HG03135 (cell line): ENCODE data around the gene RNF115.
"Not testable (repeated sequence)": the region's sequence is repeated elsewhere in the genome, so short reads cannot be mapped to it uniquely, and the experiment has no call there.

Source experiments
- ATAC-seq: cut with Tn5 transposase; IDR thresholded peaks from one replicate; pipeline ENCODE4 v1.9.1; 2021; ENCODE audit warnings: mild to moderate bottlenecking, moderate library complexity; ENCODE audit not compliant: unreplicated experiment

The RNF115 gene

DNA sequence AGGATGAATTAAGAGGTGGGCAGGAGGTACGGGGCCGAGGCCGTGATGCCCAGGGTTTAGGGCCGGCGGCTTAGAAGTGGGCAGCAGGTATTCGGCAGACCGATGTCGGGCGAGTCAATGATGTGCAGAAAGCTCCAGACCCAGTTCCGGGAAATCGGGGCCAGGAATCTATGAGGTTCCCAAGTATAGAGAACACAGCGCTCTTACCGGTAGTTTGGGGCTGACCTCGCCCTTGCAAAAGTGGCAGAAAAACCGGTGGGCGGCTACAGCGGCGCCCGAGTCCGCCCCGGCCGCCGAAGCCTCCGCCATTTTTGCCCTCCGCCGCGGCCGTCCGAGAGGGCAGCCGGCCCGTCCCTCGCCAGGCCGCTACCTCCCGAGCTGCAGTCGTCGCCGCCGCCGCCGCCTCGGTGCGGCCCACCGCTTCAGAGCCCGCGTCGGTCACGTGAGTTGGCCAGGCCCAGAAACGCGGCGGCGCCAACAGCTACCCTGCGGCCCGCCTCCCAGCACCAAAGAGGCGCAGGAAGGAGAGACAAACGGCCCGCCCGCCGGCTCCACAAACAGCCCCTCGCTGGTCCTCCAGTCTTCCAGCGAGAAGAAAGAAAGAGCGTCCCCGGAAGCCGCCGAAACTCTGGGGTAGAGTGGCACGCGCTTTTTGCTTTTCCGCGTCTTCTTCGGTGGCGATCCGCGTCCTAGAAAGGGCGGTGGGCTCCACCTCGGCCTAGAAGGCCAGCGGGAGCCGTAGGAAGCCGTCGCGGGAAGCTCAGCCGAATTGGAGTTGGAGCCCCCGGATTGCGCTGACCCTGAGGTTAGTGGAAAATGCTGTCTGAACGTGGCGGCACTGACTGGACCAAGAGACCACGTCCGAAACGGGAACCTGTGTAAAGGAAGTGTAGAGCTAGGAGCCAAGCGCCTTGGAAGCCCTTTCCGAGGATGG lies at the start of gene RNF115, which contains the start of gene POLR3C:
Gene RNF115, minus strand, starts transcription at position 531 of the 934 bp plus-strand sequence. Its CDS starts 222 bp downstream, at position 309.
Gene POLR3C, plus strand, starts transcription at position 636 of the 934 bp plus-strand sequence. CDS start 1,577 bp downstream, outside the sequence.
- ATAC-seq = peak; percentile 84

DNA sequence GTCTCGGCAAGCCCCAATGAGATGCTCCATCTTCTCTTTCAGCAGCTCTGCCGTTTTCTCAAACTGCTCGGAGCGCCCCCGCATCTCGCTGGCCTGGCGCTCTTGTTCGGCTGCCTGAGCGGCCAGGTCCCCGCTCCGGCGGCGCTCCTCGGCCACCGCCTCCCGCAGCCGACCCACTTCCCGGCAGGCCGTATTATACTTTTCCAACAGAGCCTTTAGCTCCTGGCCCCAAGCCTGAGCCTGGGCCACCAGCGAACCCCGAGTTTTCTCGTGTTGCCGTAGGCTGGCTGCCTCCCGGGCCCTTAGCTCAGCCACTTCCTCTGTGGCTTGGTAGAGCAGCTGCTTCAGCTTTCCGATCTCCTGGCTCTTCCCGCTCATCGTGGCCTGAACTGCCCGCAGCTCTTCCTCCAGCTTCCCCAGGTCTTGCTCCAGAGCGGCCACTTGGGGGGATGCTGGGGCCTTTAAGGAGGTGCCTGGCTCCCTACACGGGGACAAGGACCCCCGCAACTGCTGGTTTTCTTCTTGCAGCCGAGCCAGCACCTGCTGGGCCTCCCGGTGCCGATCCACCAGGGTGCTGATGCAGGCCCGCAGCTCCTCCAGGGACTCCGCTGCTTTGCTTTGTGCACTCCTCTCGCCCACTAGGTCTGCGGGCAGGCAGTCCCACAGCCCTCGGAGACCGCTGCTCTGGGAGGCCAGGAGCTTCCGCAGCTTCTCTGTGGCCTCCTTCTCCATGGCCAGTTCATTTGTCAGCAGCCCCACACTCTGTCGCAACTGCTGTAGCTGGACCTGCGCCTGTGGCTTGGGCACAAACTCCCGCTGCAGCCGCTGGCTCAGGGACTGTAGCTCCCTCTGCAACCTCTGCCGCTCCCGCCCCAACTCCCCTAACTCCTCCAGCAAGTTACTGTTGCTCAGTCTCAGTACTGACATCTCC lies 48.4 kb upstream of the RNF115 start:
- ATAC-seq = no peak

DNA sequence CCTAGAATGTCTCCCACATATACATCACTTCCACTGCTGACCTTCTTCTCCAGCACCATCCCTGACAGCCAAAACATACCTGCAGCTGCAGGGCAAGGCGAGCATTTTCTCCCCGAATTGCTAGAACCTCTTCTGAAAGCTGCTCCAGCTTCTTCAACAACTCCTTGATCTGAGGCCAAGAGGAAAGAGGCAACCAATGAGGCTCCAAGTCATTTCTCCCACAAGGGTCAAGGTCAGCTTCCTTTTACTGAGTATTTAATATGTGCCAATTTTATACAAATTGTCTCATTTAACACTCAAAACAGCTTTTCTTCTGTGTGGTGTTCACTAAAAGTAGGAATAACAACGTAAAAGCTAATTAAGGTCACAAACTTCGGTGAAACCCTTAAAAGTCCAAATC lies 44.3 kb upstream of the RNF115 start:
- no peak for ATAC-seq

DNA sequence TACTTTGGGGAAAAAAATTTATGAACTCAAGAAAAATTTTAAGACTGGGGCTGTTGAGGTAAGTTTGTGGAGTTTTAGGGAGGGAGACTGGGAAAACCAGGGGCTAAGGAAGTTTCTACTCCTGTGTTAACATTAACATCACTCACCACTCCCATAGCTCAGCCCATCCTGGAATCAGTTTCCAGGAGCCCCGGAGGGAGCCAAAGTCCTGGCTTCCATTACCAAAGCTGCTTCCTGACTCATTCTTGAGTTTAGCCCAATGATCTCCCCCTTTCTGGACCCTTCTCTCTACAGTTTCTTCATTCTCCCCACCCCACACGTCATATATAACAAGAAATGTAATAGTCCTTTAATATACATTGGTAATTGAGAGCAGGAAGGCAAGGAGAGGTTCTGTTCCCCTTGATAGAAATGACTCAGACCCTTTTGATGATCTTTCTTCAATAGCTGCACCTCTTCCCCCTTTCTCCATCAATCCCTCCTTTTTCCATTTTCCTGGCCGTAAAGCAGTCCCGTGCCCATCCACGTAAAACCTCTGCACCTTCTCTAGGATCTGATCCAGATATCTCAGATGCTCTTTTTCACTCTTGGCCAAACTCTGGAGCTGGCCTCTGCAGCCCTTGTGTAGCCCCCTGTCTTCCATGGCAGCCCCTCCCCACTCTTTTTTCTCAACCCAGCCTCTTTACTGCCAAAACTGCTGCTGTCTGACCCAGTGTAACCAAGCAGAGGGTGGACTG lies 39.6 kb upstream of the RNF115 start:
- ATAC-seq = no peak

DNA sequence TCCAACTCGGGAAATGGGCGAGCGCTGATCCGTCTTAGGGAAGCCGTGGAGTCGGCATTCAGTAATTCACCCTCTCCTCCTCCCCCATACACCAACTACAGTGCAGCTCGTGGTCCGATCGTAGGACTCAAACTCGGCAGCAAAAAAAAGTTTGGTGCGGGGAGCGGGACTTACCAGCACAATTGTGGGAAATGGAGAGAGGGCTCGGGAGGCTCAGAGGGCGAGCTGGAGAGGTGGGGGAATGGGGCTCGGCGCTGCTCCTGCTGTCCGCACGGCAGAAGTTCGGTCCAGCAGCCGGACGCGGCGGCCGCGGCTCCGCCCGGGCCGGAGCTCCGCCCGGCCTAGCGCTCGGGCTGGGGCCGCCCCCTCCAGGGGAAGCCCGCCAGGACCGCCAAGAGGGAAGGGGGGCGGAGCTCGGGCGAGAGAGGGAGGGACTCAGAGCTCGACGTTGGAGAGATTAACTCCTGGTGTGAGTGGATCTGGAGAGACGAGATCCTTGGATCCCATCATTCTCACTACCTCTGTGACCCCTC lies 35.7 kb upstream of the RNF115 start:
- peak; percentile 74 for ATAC-seq

DNA sequence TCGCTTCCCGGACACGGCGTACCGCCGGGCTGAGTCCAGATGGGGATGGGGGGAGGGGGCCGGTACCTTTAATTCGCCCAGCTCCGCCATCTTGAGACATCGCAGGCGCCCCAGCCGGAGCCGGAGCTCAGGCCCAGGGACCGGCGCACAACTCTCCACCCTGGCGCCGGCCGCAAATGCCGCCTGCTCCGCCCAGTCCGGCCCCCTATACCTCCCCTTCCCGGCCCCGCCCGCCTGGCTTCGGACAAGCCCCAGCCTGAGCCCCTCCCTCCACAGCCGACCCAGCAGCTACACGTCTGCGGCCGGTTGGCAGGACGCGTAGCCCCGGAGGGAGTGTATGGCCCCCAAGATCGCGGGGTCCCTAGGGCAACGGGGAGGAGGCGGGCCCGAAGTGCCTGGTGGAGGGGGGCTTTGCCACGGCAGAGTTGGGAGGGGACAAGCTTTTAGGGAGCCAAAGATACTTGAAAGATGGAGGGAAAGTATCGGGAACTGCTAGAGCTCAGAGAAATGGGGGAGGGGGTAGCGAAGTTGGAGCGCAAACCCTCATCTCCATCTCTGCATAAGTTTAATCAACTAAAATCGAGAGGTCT lies 35.1 kb upstream of the RNF115 start, which contains the start of gene PIAS3:
Gene PIAS3, minus strand, starts transcription at position 181 of the 590 bp plus-strand sequence. Its CDS starts 91 bp downstream, at position 90.
- ATAC-seq = peak; percentile 85

DNA sequence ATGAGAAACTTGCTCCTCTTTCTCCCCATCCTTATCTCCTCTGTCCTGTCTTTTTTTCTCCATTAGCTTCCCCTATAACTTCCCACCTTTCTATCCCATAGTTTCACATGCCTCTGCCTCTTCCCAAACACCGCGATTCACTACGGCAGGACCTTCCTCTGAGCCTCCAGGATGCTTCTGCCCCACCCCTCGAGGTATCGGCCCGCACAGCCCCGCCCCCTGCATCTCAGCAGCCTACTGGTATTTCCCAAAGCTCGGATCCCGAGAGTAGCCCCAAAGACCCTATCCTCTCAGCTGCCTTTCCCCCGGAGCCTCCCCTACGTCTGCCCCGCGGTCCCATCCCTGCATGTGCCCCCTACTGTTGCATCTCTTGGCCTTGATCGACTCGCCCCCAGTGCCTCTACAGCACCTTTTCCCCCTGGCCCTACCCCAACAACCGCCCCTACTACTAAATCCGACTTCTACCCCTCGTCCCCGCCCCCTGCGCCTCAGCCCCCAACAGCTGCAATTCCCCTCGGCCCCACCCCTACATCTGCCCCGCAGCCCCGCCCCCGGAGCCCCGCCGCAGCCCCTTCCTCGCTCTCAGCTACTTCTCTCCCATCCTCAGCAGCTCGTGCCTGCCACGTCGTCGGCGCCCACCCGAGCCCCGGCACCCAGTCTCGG lies 34.5 kb upstream of the RNF115 start:
- ATAC-seq = peak; percentile 9

DNA sequence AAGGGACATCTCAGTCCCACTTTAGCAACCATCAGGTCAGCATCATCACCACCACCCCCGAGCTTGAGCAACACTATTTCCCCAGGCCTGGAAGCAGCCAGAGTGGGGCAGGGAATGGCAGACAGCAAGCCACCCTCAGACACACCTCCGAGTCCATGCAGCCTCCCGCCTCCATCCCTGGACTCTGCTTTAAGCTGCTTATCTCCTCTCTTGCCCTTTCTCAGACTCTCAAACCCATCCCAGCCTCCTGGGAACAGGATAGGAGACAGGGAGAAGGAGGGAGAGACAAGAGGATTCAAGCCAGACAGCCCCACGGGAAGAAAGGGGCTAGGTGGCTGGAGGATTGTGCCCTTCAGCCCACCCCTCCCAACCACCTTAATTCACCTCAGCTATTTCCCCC lies 33.3 kb upstream of the RNF115 start:
- no peak for ATAC-seq

DNA sequence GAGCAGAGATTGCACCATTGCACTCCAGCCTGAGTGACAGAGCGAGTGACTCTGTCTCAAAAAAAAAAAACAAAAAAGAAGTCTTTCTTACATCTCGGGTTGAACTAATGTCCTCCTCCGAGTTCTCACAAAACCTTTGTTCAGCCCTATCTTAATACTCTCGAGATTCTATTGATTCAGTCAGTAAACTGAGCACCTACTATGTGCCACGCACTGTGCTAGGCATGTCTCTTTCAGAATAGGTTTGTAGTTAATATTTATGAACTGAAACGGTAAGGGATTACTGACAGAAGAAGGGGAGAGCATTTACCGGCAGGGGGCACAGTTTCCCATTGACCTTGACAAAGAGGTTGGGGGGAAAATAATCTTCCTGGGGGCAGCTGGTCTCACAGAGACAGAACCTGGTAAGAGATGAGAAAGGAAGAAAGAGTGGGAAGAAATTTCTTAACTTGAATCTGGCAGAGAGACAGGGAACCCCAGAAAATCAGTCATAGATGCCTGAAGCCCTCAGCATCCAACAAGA lies 31.6 kb upstream of the RNF115 start:
- ATAC-seq = no peak

DNA sequence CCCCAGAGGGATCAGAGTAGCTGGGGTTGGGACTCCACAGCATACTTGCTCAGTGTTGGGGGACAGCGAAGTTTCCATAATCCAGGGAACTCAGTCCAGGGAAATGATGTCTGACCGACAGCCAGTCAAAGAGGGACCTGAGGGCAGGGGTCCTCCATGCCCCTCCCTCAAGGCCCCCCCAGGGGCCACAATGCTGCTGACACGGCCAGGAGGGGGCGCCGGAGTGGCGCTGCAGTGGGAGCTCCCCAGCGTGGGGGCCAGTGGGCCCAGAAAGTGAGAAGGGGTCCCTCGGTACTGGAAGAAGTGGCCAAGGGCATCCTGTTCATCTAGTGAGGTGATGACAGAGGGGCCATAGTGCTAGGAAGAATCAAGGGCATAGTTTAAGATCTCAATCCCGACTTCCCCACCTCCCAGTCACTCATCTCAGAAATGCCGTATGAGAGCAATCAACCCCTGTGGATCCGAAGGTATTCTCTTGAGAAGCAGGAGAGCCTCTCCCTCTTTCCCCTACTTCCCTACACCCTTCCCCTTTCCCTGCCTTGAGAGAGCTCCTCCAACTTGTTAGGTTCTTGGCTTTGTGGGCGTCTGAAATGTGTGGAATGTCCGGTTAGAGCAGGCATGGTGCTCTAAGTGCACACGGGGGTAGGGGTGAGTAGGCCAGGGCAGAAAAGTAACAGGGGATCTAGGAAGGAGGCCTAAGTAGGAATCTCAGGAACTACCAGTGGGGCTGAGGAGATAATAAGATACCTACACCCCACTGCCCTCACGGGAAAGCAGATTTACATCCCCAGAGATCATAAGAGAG lies 25.7 kb upstream of the RNF115 start:
- no peak for ATAC-seq

DNA sequence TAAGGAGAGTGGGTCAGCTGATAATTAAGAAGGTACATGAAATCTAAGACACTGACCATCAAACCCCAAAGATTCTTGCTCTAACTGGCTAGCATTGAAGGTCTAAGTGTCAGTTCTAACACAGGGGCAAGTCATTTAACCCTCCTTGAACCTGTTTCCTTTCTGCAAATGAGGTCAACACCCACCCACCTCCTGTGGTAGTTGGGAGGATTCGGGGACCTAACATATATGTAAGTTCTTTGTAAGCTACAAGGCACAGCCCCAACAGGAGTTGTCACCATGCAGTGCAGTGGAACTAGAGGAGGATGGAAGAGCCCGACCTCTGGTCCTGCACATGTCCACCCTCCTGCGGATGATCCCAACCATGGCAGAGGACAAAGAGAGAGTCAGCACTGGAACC lies 23.9 kb upstream of the RNF115 start:
- no peak for ATAC-seq

DNA sequence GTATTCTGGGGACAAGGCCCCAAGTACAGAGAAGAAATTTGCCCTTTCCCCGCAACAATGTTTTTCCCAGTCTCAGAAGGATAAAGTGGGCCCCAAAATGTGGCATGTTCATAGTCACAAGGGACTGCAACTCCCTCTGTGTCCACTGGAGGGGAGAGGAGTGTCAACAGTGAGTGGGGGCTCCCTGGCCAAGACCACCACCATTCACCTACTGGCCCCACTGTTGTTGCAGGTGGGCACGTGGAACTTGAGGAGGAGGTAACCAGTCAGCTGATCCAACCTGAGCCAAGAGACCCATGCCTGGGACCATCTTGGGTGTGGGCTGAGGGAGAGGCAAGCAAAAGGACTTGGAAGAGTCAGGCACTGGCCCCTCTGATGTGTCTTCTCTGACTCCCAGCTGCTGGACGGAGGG lies 22.3 kb upstream of the RNF115 start:
- ATAC-seq = peak; percentile 32

DNA sequence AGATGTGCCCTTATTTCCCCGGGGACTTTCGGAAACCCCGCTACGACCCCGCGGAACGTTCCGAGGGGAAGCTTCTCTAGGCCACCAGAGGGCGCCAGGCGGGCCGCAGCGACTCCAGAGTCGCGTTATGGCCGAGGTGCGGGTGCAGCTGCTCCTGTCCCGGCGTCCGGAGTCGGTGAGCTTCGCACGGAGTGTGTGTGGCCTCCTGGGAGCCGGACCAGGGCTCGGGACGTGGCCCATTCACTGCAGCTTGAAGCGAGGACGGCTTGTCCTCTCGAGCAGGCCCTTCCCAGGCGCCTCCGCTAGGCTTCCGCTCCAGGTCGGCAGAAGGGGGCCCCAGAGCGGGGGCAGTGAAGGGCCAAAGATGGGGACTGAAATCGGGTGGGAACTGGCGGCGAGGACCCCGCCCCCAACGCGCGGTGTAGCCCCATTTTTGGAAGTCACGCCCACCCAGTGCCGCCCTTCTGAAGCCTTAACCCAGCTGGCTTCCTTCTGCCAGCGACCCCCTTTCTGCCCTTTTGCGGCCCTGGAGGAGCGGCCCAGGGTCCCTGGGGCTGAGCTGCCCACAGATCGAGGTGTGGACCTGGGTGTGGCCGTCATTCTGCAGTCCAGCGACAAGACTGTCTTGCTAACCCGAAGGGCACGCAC lies 21.7 kb upstream of the RNF115 start, which contains the start of gene NUDT17:
Gene NUDT17, plus strand, starts transcription at position 117 of the 648 bp plus-strand sequence. Its CDS starts 11 bp downstream, at position 128.
- ATAC-seq = peak; percentile 54

DNA sequence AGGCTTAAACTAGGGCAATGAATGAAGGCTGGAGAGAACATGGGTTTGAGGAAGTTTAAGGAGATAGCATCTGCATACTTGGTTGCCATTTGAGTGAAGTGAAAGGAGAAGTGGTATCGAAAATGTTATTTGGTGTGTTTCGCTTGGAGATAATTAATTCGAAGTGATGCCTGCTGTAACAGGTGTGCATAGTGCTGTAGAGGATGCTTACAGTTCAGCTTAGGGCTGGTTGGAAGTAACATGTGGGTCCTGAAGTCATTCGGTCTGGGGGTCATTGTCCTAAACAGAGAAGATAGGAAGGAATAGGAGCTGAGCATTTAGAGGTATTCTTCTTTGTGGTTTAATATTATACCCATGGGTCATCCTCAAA lies 21.2 kb upstream of the RNF115 start:
- ATAC-seq = peak; percentile 71

DNA sequence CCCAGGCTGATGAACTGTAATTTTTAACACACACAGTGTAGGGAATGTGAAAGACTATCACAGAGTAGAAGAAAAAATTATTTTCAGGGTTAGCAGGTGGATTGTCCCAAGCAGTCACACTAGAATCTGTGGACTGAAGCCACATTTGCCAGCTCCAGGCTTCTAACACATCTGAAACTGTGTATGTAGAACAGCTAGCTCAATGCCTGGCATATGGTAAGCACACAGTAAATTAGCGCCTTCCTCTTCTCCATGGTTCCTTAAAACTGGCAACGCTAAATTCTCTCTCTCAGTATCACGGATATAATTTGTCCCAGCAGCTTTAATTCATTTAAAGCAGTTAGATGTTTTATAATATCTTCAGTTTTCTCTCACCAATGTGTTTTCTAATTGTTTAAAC lies 19.1 kb upstream of the RNF115 start:
- ATAC-seq = no peak

DNA sequence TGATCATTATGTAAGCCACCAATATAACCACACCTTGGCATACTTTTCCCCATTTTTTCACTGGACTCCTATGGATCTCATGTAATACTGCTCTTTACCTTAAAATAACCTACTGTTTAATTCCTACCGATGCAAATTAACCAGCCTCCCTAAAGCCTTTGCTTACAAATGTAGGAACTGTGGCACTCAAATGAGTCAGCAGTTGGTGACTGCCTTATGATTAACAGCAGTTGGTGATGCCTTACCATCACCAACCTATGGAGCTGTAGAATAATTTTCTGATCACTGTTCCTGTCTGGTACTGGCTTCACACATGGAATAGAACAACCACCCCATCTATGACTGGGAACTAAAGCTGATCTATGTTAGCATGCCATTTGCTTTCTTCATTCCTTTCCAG lies 13.8 kb upstream of the RNF115 start:
- no peak for ATAC-seq

DNA sequence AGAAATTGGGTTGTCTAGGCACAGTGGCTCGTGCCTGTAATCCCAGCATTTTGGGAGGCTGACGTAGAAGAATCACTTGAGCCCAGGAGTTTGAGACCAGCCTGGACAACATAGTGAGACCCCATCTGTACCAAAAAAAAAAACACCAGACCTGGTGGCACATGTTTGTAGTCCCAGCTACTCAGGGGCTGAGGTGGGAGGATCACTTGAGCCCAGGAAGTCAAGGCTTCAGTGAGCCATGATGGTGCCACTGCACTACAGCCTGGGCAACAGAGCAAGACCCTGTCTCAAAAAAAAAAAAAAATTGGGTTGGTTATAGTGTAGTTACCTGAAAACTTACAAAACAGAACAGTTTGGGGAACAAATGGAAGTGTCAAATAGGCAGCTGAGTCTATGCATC lies 6.9 kb upstream of the RNF115 start:
- not testable (repeated sequence) for ATAC-seq
